GM13977 (cell line): ENCODE data around the gene ANKRD6.

ENCODE experiments used
- DNase-seq: peaks from one replicate; pipeline ENCODE4 v3.0.0; 2012; ENCODE audit warnings: low spot score
- in situ Hi-C: fragments of 300-500 bp; cut with MboI; formaldehyde crosslinking; loops from one replicate; pipeline ENCODE4 v1.12.0; 2022; ENCODE audit warnings: low sequenced_read_pairs, low pct_unique_long_range_greater_than_20kb, mixed read lengths, inconsistent platforms; ENCODE audit not compliant: unreplicated experiment
- TF ChIP-seq, protein P1 (sequence below): IDR thresholded peaks from 2 replicates; pipeline ENCODE4 v1.5.1; 2012; ENCODE audit warnings: mild to moderate bottlenecking, control low read depth; ENCODE audit not compliant: insufficient read depth; ENCODE audit errors: extremely low read depth, missing control alignments

The ANKRD6 gene

DNA sequence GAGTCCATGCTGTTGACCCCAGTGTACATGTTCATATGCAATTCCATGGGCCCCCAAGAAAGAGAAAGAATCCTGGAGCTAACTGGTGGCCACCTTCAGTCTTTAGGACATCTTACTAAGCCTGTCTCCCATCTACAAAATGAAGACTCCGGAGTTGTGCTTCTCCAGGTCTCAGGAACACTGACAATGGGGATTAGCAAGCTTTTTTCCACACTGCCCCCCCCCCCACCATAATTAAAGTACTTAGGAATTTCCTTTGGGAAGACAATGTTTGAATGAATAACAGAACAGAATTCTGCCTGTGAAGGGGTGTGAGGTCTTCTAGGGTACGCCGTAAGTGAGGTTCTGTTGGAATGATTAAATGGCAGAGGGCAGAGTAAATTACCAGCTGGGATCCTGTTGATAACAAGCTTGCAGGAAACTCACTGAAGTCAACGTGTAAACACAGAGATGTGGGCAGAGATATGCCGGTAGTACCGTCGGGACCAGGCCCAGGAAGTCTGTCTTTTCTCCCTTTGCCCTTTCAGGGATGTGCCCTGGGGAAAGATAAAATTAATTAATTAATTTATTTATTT lies 63.1 kb downstream of the ANKRD6 start:
- TF ChIP-seq, protein P1, sequence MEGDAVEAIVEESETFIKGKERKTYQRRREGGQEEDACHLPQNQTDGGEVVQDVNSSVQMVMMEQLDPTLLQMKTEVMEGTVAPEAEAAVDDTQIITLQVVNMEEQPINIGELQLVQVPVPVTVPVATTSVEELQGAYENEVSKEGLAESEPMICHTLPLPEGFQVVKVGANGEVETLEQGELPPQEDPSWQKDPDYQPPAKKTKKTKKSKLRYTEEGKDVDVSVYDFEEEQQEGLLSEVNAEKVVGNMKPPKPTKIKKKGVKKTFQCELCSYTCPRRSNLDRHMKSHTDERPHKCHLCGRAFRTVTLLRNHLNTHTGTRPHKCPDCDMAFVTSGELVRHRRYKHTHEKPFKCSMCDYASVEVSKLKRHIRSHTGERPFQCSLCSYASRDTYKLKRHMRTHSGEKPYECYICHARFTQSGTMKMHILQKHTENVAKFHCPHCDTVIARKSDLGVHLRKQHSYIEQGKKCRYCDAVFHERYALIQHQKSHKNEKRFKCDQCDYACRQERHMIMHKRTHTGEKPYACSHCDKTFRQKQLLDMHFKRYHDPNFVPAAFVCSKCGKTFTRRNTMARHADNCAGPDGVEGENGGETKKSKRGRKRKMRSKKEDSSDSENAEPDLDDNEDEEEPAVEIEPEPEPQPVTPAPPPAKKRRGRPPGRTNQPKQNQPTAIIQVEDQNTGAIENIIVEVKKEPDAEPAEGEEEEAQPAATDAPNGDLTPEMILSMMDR: no peak
- in situ Hi-C loops: no loop called here
- DNase-seq: no peak

DNA sequence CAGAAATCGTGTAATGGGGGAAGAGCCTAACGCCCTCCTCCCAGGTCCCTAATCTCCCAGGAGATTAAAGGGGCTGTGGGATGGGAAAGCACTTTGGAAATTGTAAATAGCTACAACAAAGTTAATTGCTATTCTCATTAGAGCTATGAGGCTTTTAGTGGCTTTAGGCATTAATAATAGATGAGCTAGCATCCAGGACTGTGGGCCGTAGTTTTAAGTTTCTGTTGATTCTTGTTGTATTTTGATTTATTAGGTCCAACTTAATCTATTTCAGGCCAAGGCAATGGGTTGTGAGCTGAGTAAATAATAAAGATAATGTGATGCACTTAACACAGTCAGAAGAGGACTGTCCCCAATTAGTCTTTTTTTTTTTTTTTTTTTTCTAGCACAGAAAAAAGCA lies 67.7 kb downstream of the ANKRD6 start:
- TF ChIP-seq, protein P1: no peak
- in situ Hi-C loops: no loop called here
- no peak for DNase-seq

DNA sequence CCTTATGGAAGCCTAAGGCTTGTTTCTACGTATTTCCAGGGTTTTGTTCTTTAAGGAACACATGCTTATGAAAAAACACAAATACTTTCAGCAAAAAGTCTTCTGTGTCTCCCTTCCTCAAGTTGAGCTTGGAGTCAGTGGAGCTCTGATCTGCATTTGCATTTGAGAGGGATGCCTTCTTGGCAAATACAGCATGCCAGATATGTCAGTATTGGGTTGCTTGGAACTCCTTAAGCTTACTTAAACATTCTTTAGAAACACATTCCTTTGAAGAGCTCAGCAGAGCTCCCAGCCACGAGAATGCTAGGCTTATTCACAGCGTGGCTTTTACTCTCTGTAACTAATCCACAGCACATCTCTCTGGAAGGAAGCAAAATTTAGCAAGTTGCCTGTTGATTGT lies 68.3 kb downstream of the ANKRD6 start:
- DNase-seq: no peak
- TF ChIP-seq, protein P1: no peak
- in situ Hi-C loops: no loop called here

DNA sequence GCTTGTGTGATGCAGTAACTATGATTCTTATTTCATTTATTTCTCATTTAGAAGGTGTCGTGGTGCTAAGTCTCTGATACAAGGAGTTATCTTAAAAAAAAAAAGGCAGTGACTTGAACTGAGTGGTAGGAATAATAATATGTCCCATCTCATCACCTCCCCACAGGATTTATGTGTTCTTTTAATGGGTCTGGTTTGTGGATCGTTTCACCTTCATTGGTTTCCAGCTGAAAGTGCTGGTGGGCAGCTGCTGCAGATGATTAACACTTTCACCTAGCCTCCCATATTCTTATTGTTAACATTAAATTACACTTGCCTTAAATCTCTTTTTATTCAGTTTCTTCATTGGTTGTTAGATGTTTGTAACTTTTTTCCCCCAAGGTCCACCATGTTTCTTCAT lies 68.8 kb downstream of the ANKRD6 start:
- in situ Hi-C loops: no loop called here
- DNase-seq: no peak
- TF ChIP-seq, protein P1: no peak

DNA sequence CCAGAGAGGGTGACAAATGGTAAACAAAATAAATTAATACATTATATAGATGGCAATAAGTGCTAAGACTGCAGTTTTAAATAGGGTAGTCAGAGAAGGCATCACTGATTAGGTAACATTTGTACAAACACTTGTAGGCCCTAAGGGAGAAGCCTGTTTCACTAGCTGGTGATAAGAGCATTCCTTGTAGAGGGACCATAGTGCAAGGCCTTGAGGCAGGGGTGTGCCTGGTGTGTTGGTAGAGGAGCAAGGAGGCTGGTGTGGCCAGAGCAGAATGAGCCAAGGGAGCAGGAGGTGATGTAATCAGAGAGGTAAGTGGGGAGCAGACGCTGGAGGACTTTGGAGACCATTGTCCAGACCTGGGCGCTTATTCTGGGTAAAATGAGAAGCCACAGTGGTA lies 70.7 kb downstream of the ANKRD6 start:
- TF ChIP-seq, protein P1: no peak
- in situ Hi-C loops: no loop called here
- no peak for DNase-seq

DNA sequence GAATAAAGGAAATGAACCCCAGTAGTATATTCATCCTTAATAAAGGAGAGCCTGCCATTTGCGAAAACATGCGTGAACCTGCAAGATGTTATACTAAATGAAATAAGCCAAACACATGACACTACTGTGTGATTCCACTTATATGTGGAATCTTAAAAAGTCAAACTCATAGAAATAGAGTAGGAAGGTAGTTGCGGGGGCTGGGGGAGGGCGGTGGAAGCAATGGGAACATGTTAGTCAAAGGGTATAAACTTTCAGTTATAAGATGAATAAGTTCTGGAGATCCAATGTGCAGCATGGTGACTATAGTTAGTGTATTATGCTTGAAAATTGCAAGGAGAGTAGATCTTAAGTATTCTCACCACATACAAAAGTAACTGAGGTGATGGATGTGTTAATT lies 72.9 kb downstream of the ANKRD6 start:
- TF ChIP-seq, protein P1: no peak
- in situ Hi-C loops: no loop called here
- no peak for DNase-seq
